Ovary (tissue), 9 donors: ENCODE data around the gene RHPN2. TPM values are rescaled to one million over a fixed set of nuclear protein-coding genes. Genes with fewer than 3 reads are reported as not detected.
"Not testable (repeated sequence)": the region's sequence is repeated elsewhere in the genome, so short reads cannot be mapped to it uniquely, and the experiment has no call there.

Experiments used
- DNase-seq, 5 donors: peaks; one replicate each; pipeline ENCODE4 v3.0.0-alpha.2; 2019 to 2020
- H3K27ac ChIP-seq, 2 donors: fragments of 200-600 bp; one replicate each; pipeline versions ENCODE4 v1.5.1 to v1.8.0; 2019 to 2022
- H3K27me3 ChIP-seq: fragments of 200-600 bp; one replicate; pipeline ENCODE4 v1.8.0; 2022
- H3K36me3 ChIP-seq: fragments of 200-600 bp; sonication (generic); one replicate; pipeline ENCODE4 v1.5.1; 2019
- H3K4me1 ChIP-seq: one replicate; pipeline ENCODE4 v1.8.1; 2013; ENCODE audit warnings: mild to moderate bottlenecking, moderate library complexity; ENCODE audit not compliant: insufficient read depth
- H3K4me3 ChIP-seq: fragments of 200-600 bp; sonication (generic); one replicate; pipeline ENCODE4 v1.5.1; 2017
- H3K9me3 ChIP-seq, 2 donors: fragments of 200-600 bp in 1 of 2; sonication (generic) in 1 of 2; one replicate each; pipeline versions ENCODE4 v1.5.1 to v1.8.1; 2013 to 2019; ENCODE audit warnings: mild to moderate bottlenecking in 1 of 2, moderate library complexity in 1 of 2
- EP300 ChIP-seq: sonication (generic); formaldehyde crosslinking; IDR thresholded peaks from one replicate; pipeline ENCODE4 v1.6.1; 2017; ENCODE audit warnings: antibody characterized with exemption
- POLR2A ChIP-seq: fragments of 450-650 bp; IDR thresholded peaks from one replicate; pipeline ENCODE4 v1.6.1; 2017; ENCODE audit warnings: antibody characterized with exemption, mild to moderate bottlenecking, moderate library complexity
- WGBS, 3 donors: extraction: QIAGEN DNeasy Blood & Tissue Kit in 1 of 3; methylation state at CpG; one replicate each; pipeline versions ENCODE4 v1.1.5 to v1.1.7; 2013 to 2017; 5-methylcytosine and 5-hydroxymethylcytosine counted together
- intact Hi-C, 4 donors: fragments of 100-400 bp; cut with DNase I; formaldehyde crosslinking; loops; one replicate each; pipeline versions ENCODE4 v1.11.0 to v1.15.1; 2022 to 2023
- polyA plus RNA-seq, 2 donors: library from polyadenylated mRNA; stranded (reverse); fragments of 200-250 nt in 1 of 2; fragments of 350-450 nt in 1 of 2; fragmentation: Illumina TruSeq in 1 of 2; extraction: RNeasy Lipid Tissue Mini Kit (QIAGEN cat#74804) in 1 of 2; gene quantifications; one replicate each; pipeline ENCODE4 v1.2.3, GENCODE V29; 2013 to 2014
- total RNA-seq, 7 donors: library from RNA; depleted of rRNA in 2 of 7; stranded (reverse); fragments of >200 nt in 2 of 7; fragmentation: NEBNext Ultra II Directional in 3 of 7; extraction: Animal tissue kit (Norgen Biotek cat#: 25700) in 3 of 7; gene quantifications; one replicate each; pipeline versions ENCODE4 v1.1.0 to v1.2.4, GENCODE V29; 2016 to 2023
- TF ChIP-seq, protein P1 (sequence below), 3 donors: fragments of 450-650 bp in 2 of 3; fragments of 200-600 bp in 1 of 3; IDR thresholded peaks; one replicate each; pipeline versions ENCODE4 v1.5.1 to v1.8.0; 2016 to 2022; ENCODE audit warnings: antibody characterized with exemption in 3 of 3, mild to moderate bottlenecking in 1 of 3
- donor health status: DM: no; HTN: no; CAD: no; lungs with moderate emphysema.
- donor health status: DM: no; HTN: no; CAD: no.
- donor health status: Bipolar disorder and iron deficiency.
- donor health status: DM: yes; HTN: yes; CAD: no.
- donor health status: DM: no; HTN: no; CAD: no.
- donor health status: DM: yes; HTN: yes; CAD: no.

The RHPN2 gene
- total and polyA plus RNA-seq, 9 donors: 1.3 to 47.9 (median 3.8) TPM

DNA sequence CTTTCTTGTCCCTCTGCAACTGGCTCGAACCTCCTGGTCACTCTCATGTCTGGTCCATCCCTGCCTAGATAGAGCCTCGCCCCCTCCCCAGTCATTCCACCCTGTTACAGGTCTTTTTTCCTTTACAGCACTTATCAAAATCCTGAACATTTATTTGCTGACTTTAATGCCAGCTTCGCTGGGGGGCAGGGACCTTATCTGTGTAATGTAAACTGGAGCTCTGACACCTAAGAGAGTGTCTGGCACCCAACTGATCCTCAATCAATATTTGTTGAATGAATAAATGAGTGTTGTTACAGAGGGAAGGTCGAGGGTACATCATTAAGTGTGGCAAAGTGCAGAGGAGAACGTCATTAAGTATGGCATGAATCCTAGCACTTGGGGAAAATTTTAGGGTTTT lies 76.0 kb downstream of the RHPN2 start:
- intact Hi-C loops: no loop called here
- no peak for TF ChIP-seq POLR2A
- TF ChIP-seq EP300: no peak
- TF ChIP-seq, protein P1, sequence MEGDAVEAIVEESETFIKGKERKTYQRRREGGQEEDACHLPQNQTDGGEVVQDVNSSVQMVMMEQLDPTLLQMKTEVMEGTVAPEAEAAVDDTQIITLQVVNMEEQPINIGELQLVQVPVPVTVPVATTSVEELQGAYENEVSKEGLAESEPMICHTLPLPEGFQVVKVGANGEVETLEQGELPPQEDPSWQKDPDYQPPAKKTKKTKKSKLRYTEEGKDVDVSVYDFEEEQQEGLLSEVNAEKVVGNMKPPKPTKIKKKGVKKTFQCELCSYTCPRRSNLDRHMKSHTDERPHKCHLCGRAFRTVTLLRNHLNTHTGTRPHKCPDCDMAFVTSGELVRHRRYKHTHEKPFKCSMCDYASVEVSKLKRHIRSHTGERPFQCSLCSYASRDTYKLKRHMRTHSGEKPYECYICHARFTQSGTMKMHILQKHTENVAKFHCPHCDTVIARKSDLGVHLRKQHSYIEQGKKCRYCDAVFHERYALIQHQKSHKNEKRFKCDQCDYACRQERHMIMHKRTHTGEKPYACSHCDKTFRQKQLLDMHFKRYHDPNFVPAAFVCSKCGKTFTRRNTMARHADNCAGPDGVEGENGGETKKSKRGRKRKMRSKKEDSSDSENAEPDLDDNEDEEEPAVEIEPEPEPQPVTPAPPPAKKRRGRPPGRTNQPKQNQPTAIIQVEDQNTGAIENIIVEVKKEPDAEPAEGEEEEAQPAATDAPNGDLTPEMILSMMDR (IDR thresholded peaks at IDR 0.05): no peak

DNA sequence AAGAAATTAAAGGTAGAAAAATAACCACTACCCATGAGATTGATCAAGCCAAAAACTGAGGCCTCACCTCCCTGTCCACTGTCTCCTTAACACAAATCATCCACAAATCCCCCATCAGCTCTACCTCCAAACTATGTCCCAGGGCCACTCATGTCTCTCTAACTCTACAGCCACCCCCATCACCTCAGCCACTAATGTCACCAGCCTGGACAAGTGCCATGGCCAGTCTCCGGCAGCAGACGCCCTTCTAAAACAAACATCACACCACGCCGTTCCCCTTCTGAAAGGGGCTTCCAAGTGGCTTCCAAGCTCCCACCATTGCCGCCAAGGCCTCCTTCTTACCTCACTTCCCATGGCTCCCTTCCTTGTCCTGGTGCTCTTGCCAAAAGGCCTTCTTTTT lies 76.4 kb downstream of the RHPN2 start:
- H3K9me3 ChIP-seq, intact Hi-C loops, H3K27me3 ChIP-seq, H3K36me3 ChIP-seq, H3K27ac ChIP-seq, DNase-seq, H3K4me1 ChIP-seq, H3K4me3 ChIP-seq: not testable (repeated sequence)
- WGBS, 3 donors: 91 to 97% (median 94%) methylated on average over 5 of the region's 5 CpGs

More for the DNA sequence above, 76.0 kb downstream of the RHPN2 start:
- no peak for DNase-seq
- Histone ChIP-seq H3K4me1 (no peaks in the 10 kb centered on the region), H3K27ac (no peak overlapping the region), H3K9me3 (no peaks in the 10 kb centered on the region), H3K4me3 (no peak overlapping the region), H3K27me3 (no peaks in the 10 kb centered on the region), H3K36me3 (no peaks in the 10 kb centered on the region)
- WGBS, 3 donors: 80 to 85% (median 81%) methylated on average over 5 of the region's 5 CpGs

DNA sequence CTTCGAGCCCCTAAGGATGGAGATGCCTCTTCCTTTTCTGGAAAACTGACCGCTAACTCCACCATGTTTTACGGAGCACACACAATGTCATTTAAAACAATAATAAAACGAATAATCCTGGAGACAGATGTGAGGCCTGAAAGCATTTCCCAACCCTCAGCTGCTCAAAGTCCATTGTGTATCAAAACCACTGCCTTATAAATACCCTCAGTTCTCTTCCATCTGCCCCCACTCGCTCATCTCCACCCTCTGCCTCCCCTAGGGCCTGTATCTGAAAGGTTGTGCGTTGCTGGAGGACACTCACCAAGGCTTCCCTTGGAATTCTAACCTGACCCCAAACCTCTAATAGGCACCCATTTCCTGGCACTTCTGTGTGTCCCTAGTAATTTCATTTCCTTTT lies 82.2 kb downstream of the RHPN2 start:
- H3K9me3 ChIP-seq, H3K27me3 ChIP-seq, intact Hi-C loops, DNase-seq, H3K27ac ChIP-seq, H3K4me1 ChIP-seq, H3K36me3 ChIP-seq, H3K4me3 ChIP-seq: not testable (repeated sequence)
- 95 to 96% (median 96%) methylated on average over 6 of the region's 6 CpGs for WGBS, 3 donors

DNA sequence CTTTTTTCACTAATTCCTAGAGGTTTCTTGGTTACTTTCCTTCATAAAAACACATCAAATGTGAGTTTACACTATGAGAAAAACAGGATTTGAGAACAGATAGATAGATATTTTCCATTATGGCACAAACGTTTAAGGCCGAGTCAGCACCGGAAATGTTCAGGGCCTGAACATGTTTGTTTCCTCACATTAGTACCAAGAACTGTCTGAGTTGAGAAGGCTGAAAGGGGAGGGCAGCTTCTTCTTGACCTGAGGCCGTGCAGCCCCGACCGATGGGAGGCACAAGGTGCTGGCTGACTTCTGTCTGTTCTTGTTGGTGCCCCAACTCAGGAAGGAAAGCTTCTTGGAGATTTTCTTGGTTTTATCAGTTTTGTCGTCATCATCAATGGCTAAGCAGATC lies 84.9 kb downstream of the RHPN2 start:
- H3K4me3 ChIP-seq, H3K27me3 ChIP-seq, H3K9me3 ChIP-seq, H3K27ac ChIP-seq, H3K4me1 ChIP-seq, H3K36me3 ChIP-seq, DNase-seq: not testable (repeated sequence)
- intact Hi-C loops: loop anchor here in 1 of 4 donors (10.0 kb wide), 2 partner anchors 145 to 225 kb away; no protein-coding TSS in a partner anchor
- 84 to 89% (median 88%) methylated on average over 7 of the region's 7 CpGs for WGBS, 3 donors

DNA sequence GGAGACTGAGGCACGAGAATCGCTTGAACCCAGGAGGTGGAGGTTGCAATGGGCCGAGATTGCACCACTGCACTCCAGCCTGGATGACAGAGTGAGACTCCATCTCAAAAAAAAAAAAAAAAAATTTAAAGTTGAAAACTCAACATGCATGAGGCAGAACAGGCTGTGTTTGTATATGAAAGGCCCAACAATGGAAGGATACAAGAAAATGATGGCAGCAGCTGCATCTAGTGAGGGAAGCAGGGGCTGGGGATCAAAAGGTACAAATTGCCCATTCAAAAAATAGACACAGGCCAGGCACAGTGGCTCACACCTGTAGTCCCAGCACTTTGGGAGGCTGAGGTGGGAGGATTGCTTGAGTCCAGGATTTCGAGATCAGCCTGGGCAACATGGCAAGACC lies 86.9 kb downstream of the RHPN2 start:
- DNase-seq, H3K9me3 ChIP-seq, H3K27ac ChIP-seq, H3K36me3 ChIP-seq, H3K27me3 ChIP-seq, H3K4me3 ChIP-seq, H3K4me1 ChIP-seq: not testable (repeated sequence)
- intact Hi-C loops: loop anchor here in 1 of 4 donors (10.0 kb wide), 2 partner anchors 147 to 227 kb away; no protein-coding TSS in a partner anchor
- 87 to 97% (median 93%) methylated on average over 4 of the region's 4 CpGs for WGBS, 3 donors

DNA sequence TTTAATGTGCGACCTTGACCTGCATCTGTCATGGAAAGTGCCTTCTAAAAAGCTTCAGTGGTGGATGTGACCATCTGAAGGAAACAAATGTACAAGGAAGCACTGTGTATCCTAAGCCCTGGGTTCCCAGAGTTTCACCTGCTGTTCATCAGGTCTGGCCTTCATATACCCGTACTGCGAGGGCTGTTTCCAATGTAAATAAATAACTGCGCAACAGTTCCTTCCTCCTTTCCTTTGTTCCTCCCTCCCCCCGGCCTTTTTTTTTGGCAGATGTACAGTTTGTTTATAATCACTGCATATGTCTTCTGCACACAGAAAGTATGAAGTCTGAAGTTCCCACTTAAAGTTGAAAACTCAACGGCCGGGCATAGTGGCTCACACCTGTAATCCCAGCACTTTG lies 87.4 kb downstream of the RHPN2 start:
- intact Hi-C loops: loop anchor here in 1 of 4 donors (10.0 kb wide), 2 partner anchors 148 to 228 kb away; no protein-coding TSS in a partner anchor
- 66 to 75% (median 69%) methylated on average over 7 of the region's 7 CpGs for WGBS, 3 donors
- no peak overlapping the region for H3K4me3 ChIP-seq
- no peak overlapping the region for H3K27ac ChIP-seq
- H3K9me3 ChIP-seq: no peaks in the 10 kb centered on the region
- H3K4me1 ChIP-seq: no peaks in the 10 kb centered on the region
- H3K36me3 ChIP-seq: no peaks in the 10 kb centered on the region
- H3K27me3 ChIP-seq: no peaks in the 10 kb centered on the region
- TF ChIP-seq, protein P1 (IDR thresholded peaks at IDR 0.05): no peak
- no peak for TF ChIP-seq POLR2A
- no peak for DNase-seq
